Muscle layer of duodenum (tissue), 2 donors: ENCODE data around the gene RREB1.

Source experiments
- H3K27ac ChIP-seq: one replicate; pipeline ENCODE4 v1.7.0; 2013; ENCODE audit warnings: mild to moderate bottlenecking, low read length
- H3K27me3 ChIP-seq: one replicate; pipeline ENCODE4 v1.7.0; 2013; ENCODE audit warnings: low read depth, mild to moderate bottlenecking, control low read depth, low read length
- H3K36me3 ChIP-seq, 2 donors: one replicate each; pipeline ENCODE4 v1.7.0; 2013; ENCODE audit warnings: low read length in 2 of 2, control low read depth in 1 of 2, mild to moderate bottlenecking in 1 of 2; ENCODE audit not compliant: insufficient read depth in 2 of 2, control insufficient read depth in 1 of 2
- H3K4me1 ChIP-seq, 2 donors: one replicate each; pipeline ENCODE4 v1.7.0; 2013; ENCODE audit warnings: low read length in 2 of 2, mild to moderate bottlenecking in 2 of 2, control low read depth in 1 of 2, moderate library complexity in 1 of 2; ENCODE audit not compliant: insufficient read depth in 2 of 2, control insufficient read depth in 1 of 2
- H3K4me3 ChIP-seq, 2 donors: one replicate each; pipeline ENCODE4 v1.7.0; 2013; ENCODE audit warnings: low read length in 2 of 2, low read depth in 1 of 2, mild to moderate bottlenecking in 1 of 2
- H3K9me3 ChIP-seq, 2 donors: one replicate each; pipeline ENCODE4 v1.7.0; 2013; ENCODE audit warnings: low read length in 2 of 2, control low read depth in 1 of 2, mild to moderate bottlenecking in 1 of 2; ENCODE audit not compliant: control insufficient read depth in 1 of 2
- donor health status: healthy.

The RREB1 gene

GRCh38 chr6:7189101-7189758, 81.5 kb downstream of the RREB1 start:
- Histone ChIP-seq H3K9me3 (no peaks in the 10 kb centered on the region), H3K27me3 (no peaks in the 10 kb centered on the region), H3K36me3 (peaks cover 31 to 40% of the 10 kb centered on the region in 2 donors), H3K27ac (no peak overlapping the region), H3K4me3 (no peak overlapping the region), H3K4me1 (no peaks in the 10 kb centered on the region)

- H3K4me3 ChIP-seq = no peak overlapping the region
- peaks cover 36 to 37% of the 10 kb centered on the region in 2 donors for H3K36me3 ChIP-seq
- no peak overlapping the region for H3K27ac ChIP-seq
- no peaks in the 10 kb centered on the region for H3K4me1 ChIP-seq
- no peaks in the 10 kb centered on the region for H3K9me3 ChIP-seq
- H3K27me3 ChIP-seq = no peaks in the 10 kb centered on the region
Observed at GRCh38 chr6:7190791-7191190, 83.0 kb downstream of the RREB1 start.

GRCh38 chr6:7193122-7193521, 85.4 kb downstream of the RREB1 start:
- Histone ChIP-seq H3K4me3 (no peak overlapping the region), H3K27me3 (no peaks in the 10 kb centered on the region), H3K36me3 (peaks cover 23 to 36% of the 10 kb centered on the region in 2 donors), H3K9me3 (no peaks in the 10 kb centered on the region), H3K27ac (no peak overlapping the region), H3K4me1 (no peaks in the 10 kb centered on the region)

GRCh38 chr6:7194657-7195056, 86.9 kb downstream of the RREB1 start:
- no peaks in the 10 kb centered on the region for H3K27me3 ChIP-seq
- H3K4me1 ChIP-seq = no peaks in the 10 kb centered on the region
- no peak overlapping the region for H3K27ac ChIP-seq
- no peak overlapping the region for H3K4me3 ChIP-seq
- H3K9me3 ChIP-seq = no peaks in the 10 kb centered on the region
- H3K36me3 ChIP-seq = peaks cover 12 to 22% of the 10 kb centered on the region in 2 donors

GRCh38 chr6:7195339-7196018, 87.7 kb downstream of the RREB1 start:
- Histone ChIP-seq H3K4me3 (no peak overlapping the region), H3K36me3 (peaks cover 12 to 20% of the 10 kb centered on the region in 2 donors), H3K27me3 (no peaks in the 10 kb centered on the region), H3K4me1 (no peaks in the 10 kb centered on the region), H3K9me3 (no peaks in the 10 kb centered on the region), H3K27ac (no peak overlapping the region)

- no peaks in the 10 kb centered on the region for H3K27me3 ChIP-seq
- no peak overlapping the region for H3K4me3 ChIP-seq
- peaks cover 7 to 15% of the 10 kb centered on the region in 2 donors for H3K36me3 ChIP-seq
- no peaks in the 10 kb centered on the region for H3K9me3 ChIP-seq
- no peak overlapping the region for H3K27ac ChIP-seq
- no peaks in the 10 kb centered on the region for H3K4me1 ChIP-seq
Observed at GRCh38 chr6:7196019-7196402, 88.2 kb downstream of the RREB1 start.

GRCh38 chr6:7196685-7197283, 89.0 kb downstream of the RREB1 start:
- Histone ChIP-seq H3K36me3 (peaks cover 6 to 12% of the 10 kb centered on the region in 2 donors), H3K4me1 (no peaks in the 10 kb centered on the region), H3K4me3 (no peak overlapping the region), H3K27ac (no peak overlapping the region), H3K9me3 (no peaks in the 10 kb centered on the region), H3K27me3 (no peaks in the 10 kb centered on the region)

GRCh38 chr6:7197747-7198146, 90.0 kb downstream of the RREB1 start:
- H3K4me3 ChIP-seq = no peak overlapping the region
- H3K27ac ChIP-seq = no peak overlapping the region
- H3K36me3 ChIP-seq = peaks cover 13 to 17% of the 10 kb centered on the region in 2 donors
- peaks cover 0 to 3% of the 10 kb centered on the region in 2 donors for H3K4me1 ChIP-seq
- no peaks in the 10 kb centered on the region for H3K27me3 ChIP-seq
- H3K9me3 ChIP-seq = no peaks in the 10 kb centered on the region

- Histone ChIP-seq H3K4me1 (peaks cover 0 to 3% of the 10 kb centered on the region in 2 donors), H3K4me3 (no peak overlapping the region), H3K36me3 (peaks cover 18 to 29% of the 10 kb centered on the region in 2 donors), H3K27ac (no peak overlapping the region), H3K27me3 (no peaks in the 10 kb centered on the region), H3K9me3 (no peaks in the 10 kb centered on the region)
Observed at GRCh38 chr6:7198833-7199800, 91.4 kb downstream of the RREB1 start.

GRCh38 chr6:7200598-7201443, 93.1 kb downstream of the RREB1 start:
- peak overlapping the region in 1 of 2 donors; percentile 12 for H3K4me3 ChIP-seq

More at GRCh38 chr6:7200598-7201443, 93.1 kb downstream of the RREB1 start:
- peaks cover 0 to 3% of the 10 kb centered on the region in 2 donors for H3K4me1 ChIP-seq
- peaks cover 27 to 29% of the 10 kb centered on the region in 2 donors for H3K36me3 ChIP-seq
- H3K9me3 ChIP-seq = no peaks in the 10 kb centered on the region
- no peaks in the 10 kb centered on the region for H3K27me3 ChIP-seq
- H3K27ac ChIP-seq = peak overlapping the region; percentile 19
